ENCODE data around the gene ZP2. TPM values are rescaled to one million over a fixed set of nuclear protein-coding genes. Genes with fewer than 3 reads are reported as not detected.

ZP2 gene
- total and polyA plus RNA-seq, 3 donors from 2014 or later, result 0.18 to 0.31 TPM; not detected in 1

- Histone ChIP-seq H3K27me3 (no peaks in the 10 kb centered on the region), H3K27ac (no peak overlapping the region), H3K36me3 (ENCODE audit: low read depth, missing control alignments) (no peaks in the 10 kb centered on the region), H3K9me3 (no peaks in the 10 kb centered on the region), H3K4me3 (no peak overlapping the region), H3K4me1 (peaks cover 4% of the 10 kb centered on the region)
- intact Hi-C loops (cut with DNase I; ENCODE audit: low total_unique reads), result no loop called here
- TF ChIP-seq CTCF (IDR thresholded peaks at IDR 0.05) (no peak), POLR2A (IDR thresholded peaks at IDR 0.05) (no peak)
- WGBS, 2 donors, result 57 to 74% methylated on average over 2 of the region's 2 CpGs
- DNase-seq, result no peak
Observed at GRCh38 chr16:21224800-21225199, 13.4 kb upstream of the ZP2 start.

- Histone ChIP-seq H3K36me3 (ENCODE audit: low read depth, missing control alignments) (no peaks in the 10 kb centered on the region), H3K4me1 (peaks cover 4% of the 10 kb centered on the region), H3K27ac (no peak overlapping the region), H3K4me3 (no peak overlapping the region), H3K9me3 (no peaks in the 10 kb centered on the region), H3K27me3 (no peaks in the 10 kb centered on the region)
- intact Hi-C loops (cut with DNase I; ENCODE audit: low total_unique reads), result no loop called here
- DNase-seq, result no peak
- WGBS, 2 donors, result 72 to 82% methylated on average over 9 of the region's 9 CpGs
- TF ChIP-seq CTCF (IDR thresholded peaks at IDR 0.05), result no peak
- no peak for TF ChIP-seq POLR2A (IDR thresholded peaks at IDR 0.05)
Observed at GRCh38 chr16:21223787-21224186, 12.4 kb upstream of the ZP2 start.

- Histone ChIP-seq H3K27me3 (no peaks in the 10 kb centered on the region), H3K27ac (no peak overlapping the region), H3K9me3 (no peaks in the 10 kb centered on the region), H3K4me1 (peaks cover 4% of the 10 kb centered on the region), H3K4me3 (no peak overlapping the region), H3K36me3 (ENCODE audit: low read depth, missing control alignments) (no peaks in the 10 kb centered on the region)
- TF ChIP-seq POLR2A (IDR thresholded peaks at IDR 0.05) (no peak), CTCF (IDR thresholded peaks at IDR 0.05) (no peak)
- DNase-seq, result no peak
- WGBS, 2 donors, result 74 to 88% methylated on average over 4 of the region's 4 CpGs
- intact Hi-C loops (cut with DNase I; ENCODE audit: low total_unique reads), result no loop called here
Observed at GRCh38 chr16:21222495-21223337, 11.3 kb upstream of the ZP2 start.

- Histone ChIP-seq H3K9me3 (no peaks in the 10 kb centered on the region), H3K36me3 (ENCODE audit: low read depth, missing control alignments) (no peaks in the 10 kb centered on the region), H3K27ac (no peak overlapping the region), H3K4me3 (no peak overlapping the region), H3K27me3 (no peaks in the 10 kb centered on the region), H3K4me1 (peaks cover 3% of the 10 kb centered on the region)
- TF ChIP-seq CTCF (IDR thresholded peaks at IDR 0.05), result no peak
- TF ChIP-seq POLR2A (IDR thresholded peaks at IDR 0.05), result no peak
- DNase-seq, result no peak
- WGBS, 2 donors, result 85 to 91% methylated on average over 2 of the region's 2 CpGs
- intact Hi-C loops (cut with DNase I; ENCODE audit: low total_unique reads), result no loop called here
Observed at GRCh38 chr16:21219551-21219950, 8.2 kb upstream of the ZP2 start.

- Histone ChIP-seq H3K36me3 (ENCODE audit: low read depth, missing control alignments) (no peaks in the 10 kb centered on the region), H3K9me3 (no peaks in the 10 kb centered on the region), H3K27ac (no peak overlapping the region), H3K4me3 (no peak overlapping the region), H3K4me1 (peaks cover 3% of the 10 kb centered on the region), H3K27me3 (no peaks in the 10 kb centered on the region)
- no peak for DNase-seq
- intact Hi-C loops (cut with DNase I; ENCODE audit: low total_unique reads), result no loop called here
- TF ChIP-seq CTCF (IDR thresholded peaks at IDR 0.05), result no peak
- TF ChIP-seq POLR2A (IDR thresholded peaks at IDR 0.05), result no peak
- WGBS, 2 donors, result 37 to 53% methylated on average over 7 of the region's 7 CpGs
Observed at GRCh38 chr16:21218153-21218552, 6.8 kb upstream of the ZP2 start.

Data from testis (tissue), 3 donors.